IMR-90 (cell line): ENCODE measurements around the gene SLC35F3. TPM values are rescaled to one million over a fixed set of nuclear protein-coding genes. Genes with fewer than 3 reads are reported as not detected.

ENCODE experiments used
- ATAC-seq: fragments of 200-7000 bp; cut with Tn5 transposase; 2 replicates; pipeline ENCODE4 v1.9.1; 2020; ENCODE audit warnings: low read depth, mild to moderate bottlenecking, moderate library complexity
- BruUV-seq: library from RNA; stranded (reverse); fragments of 400-500 nt; replicated peaks from 2 replicates; lab custom pipeline; 2021; lab: Mats Ljungman, UMichigan
- CTCF ChIA-PET: fragments of 300-600 bp; formaldehyde crosslinking; extraction: SDS; loops from one replicate; lab custom pipeline; 2021; ENCODE audit warnings: antibody characterized with exemption; lab: Yijun Ruan, JAX
- POLR2A ChIA-PET: fragments of 300-600 bp; sonication (Branson Sonifier 250); formaldehyde crosslinking; loops from one replicate; lab custom pipeline; 2022; ENCODE audit warnings: antibody characterized with exemption; ENCODE audit not compliant: unreplicated experiment; lab: Charles Lee
- DNase-seq: peaks from one replicate; pipeline ENCODE4 v3.0.0; 2013
- H2AFZ ChIP-seq: replicated peaks from 2 replicates; pipeline ENCODE3; 2013; ENCODE audit warnings: low read length, mild to moderate bottlenecking; ENCODE audit not compliant: poor library complexity
- H2AK5ac ChIP-seq: 2 replicates; pipeline ENCODE4 v1.6.1; 2013; ENCODE audit warnings: low read depth, low read length, inconsistent platforms
- H2AK9ac ChIP-seq: replicated peaks from 2 replicates; pipeline ENCODE3; 2013; ENCODE audit warnings: mild to moderate bottlenecking, low read depth, low read length, moderate library complexity; ENCODE audit not compliant: poor library complexity
- H2BK120ac ChIP-seq: 2 replicates; pipeline ENCODE4 v1.6.1; 2013; ENCODE audit warnings: low read depth, low read length, inconsistent platforms
- H2BK15ac ChIP-seq: 3 replicates; pipeline ENCODE4 v1.6.1; 2013; ENCODE audit warnings: low read depth, low read length, inconsistent platforms
- H2BK20ac ChIP-seq: 2 replicates; pipeline ENCODE4 v1.6.1; 2013; ENCODE audit warnings: low read depth, mild to moderate bottlenecking, inconsistent platforms, low read length, moderate library complexity
- H2BK5ac ChIP-seq: 2 replicates; pipeline ENCODE4 v1.6.1; 2013; ENCODE audit warnings: mild to moderate bottlenecking, low read depth, low read length, inconsistent platforms; ENCODE audit not compliant: poor library complexity, severe bottlenecking
- H3K14ac ChIP-seq: replicated peaks from 2 replicates; pipeline ENCODE4 v1.6.1; 2013; ENCODE audit warnings: low read depth, low read length, inconsistent platforms
- H3K18ac ChIP-seq: 2 replicates; pipeline ENCODE4 v1.6.1; 2013; ENCODE audit warnings: low read depth, low read length, control low read depth
- H3K23ac ChIP-seq: 2 replicates; pipeline ENCODE4 v1.6.1; 2013; ENCODE audit warnings: low read depth, low read length, inconsistent platforms
- H3K27ac ChIP-seq: 2 replicates; pipeline ENCODE4 v1.5.1; 2013; ENCODE audit warnings: mild to moderate bottlenecking, control low read depth, low read length; ENCODE audit not compliant: insufficient read depth
- H3K27me3 ChIP-seq: 2 replicates; pipeline ENCODE4 v1.6.1; 2013; ENCODE audit warnings: low read length; ENCODE audit not compliant: control insufficient read depth, insufficient read depth
- H3K36me3 ChIP-seq: 2 replicates; pipeline ENCODE4 v1.6.1; 2013; ENCODE audit warnings: low read length, mixed read lengths; ENCODE audit not compliant: control insufficient read depth, insufficient read depth
- H3K4ac ChIP-seq: 2 replicates; pipeline ENCODE4 v1.6.1; 2013; ENCODE audit warnings: low read depth, low read length, inconsistent platforms
- H3K4me1 ChIP-seq: 2 replicates; pipeline ENCODE4 v1.6.1; 2013; ENCODE audit warnings: low read length, mixed read lengths; ENCODE audit not compliant: control insufficient read depth, insufficient read depth
- H3K4me2 ChIP-seq: 2 replicates; pipeline ENCODE4 v1.6.1; 2013; ENCODE audit warnings: low read depth, mild to moderate bottlenecking, control low read depth, low read length, moderate library complexity
- H3K4me3 ChIP-seq: 2 replicates; pipeline ENCODE4 v1.5.1; 2013; ENCODE audit warnings: low read depth, mild to moderate bottlenecking, control low read depth, low read length, moderate library complexity; ENCODE audit not compliant: insufficient read depth
- H3K56ac ChIP-seq: 2 replicates; pipeline ENCODE4 v1.6.1; 2013; ENCODE audit warnings: low read length, inconsistent platforms; ENCODE audit not compliant: insufficient read depth; ENCODE audit errors: extremely low read depth
- H3K79me1 ChIP-seq, 2 experiments: 2 replicates each; pipeline ENCODE4 v1.6.1; 2013; ENCODE audit warnings: low read length in 2 of 2, inconsistent platforms in 1 of 2, low read depth in 1 of 2
- H3K9ac ChIP-seq: 2 replicates; pipeline ENCODE4 v1.6.1; 2013; ENCODE audit warnings: low read depth, low read length, control low read depth
- H3K9me1 ChIP-seq: 2 replicates; pipeline ENCODE4 v1.6.1; 2013; ENCODE audit warnings: low read length, inconsistent platforms; ENCODE audit not compliant: insufficient read depth
- H3K9me3 ChIP-seq: 2 replicates; pipeline ENCODE4 v1.6.1; 2013; ENCODE audit warnings: low read length; ENCODE audit not compliant: control insufficient read depth, insufficient read depth
- H4K20me1 ChIP-seq: 2 replicates; pipeline ENCODE4 v1.6.1; 2013; ENCODE audit warnings: low read length, inconsistent platforms; ENCODE audit not compliant: insufficient read depth
- H4K5ac ChIP-seq: 2 replicates; pipeline ENCODE4 v1.6.1; 2013; ENCODE audit warnings: mild to moderate bottlenecking, low read depth, low read length, control low read depth
- H4K8ac ChIP-seq, 2 experiments: 2 replicates each; pipeline ENCODE4 v1.6.1; 2013; ENCODE audit warnings: low read depth in 2 of 2, low read length in 2 of 2, control low read depth in 1 of 2, inconsistent platforms in 1 of 2
- H4K91ac ChIP-seq: 2 replicates; pipeline ENCODE4 v1.6.1; 2013; ENCODE audit warnings: low read depth, low read length, inconsistent platforms; ENCODE audit not compliant: insufficient read depth
- BHLHE40 ChIP-seq: fragments of 150-350 bp; IDR thresholded peaks from 2 replicates; pipeline ENCODE4 v1.6.1; 2016; ENCODE audit warnings: mild to moderate bottlenecking, low read depth, low read length
- CEBPB ChIP-seq: IDR thresholded peaks from 2 replicates; pipeline ENCODE4 v1.6.1; 2012; ENCODE audit warnings: low read depth, low read length, improper control_type of control experiment
- CHD1 ChIP-seq: IDR thresholded peaks from 2 replicates; pipeline ENCODE4 v1.6.1; 2012; ENCODE audit warnings: low read depth, low read length, improper control_type of control experiment
- CTCF ChIP-seq: conservative IDR thresholded peaks from 2 replicates; pipeline ENCODE4 v1.5.1; 2012; ENCODE audit warnings: mild to moderate bottlenecking, low read depth, low read length, improper control_type of control experiment
- FOS ChIP-seq: fragments of 150-350 bp; IDR thresholded peaks from 2 replicates; pipeline ENCODE4 v1.6.1; 2016; ENCODE audit warnings: low read depth, low read length
- MAFK ChIP-seq: IDR thresholded peaks from 2 replicates; pipeline ENCODE4 v1.6.1; 2012; ENCODE audit warnings: low read depth, low read length, improper control_type of control experiment
- MAZ ChIP-seq: IDR thresholded peaks from 2 replicates; pipeline ENCODE4 v1.6.1; 2012; ENCODE audit warnings: low read depth, mild to moderate bottlenecking, low read length, improper control_type of control experiment, moderate library complexity, borderline replicate concordance
- MXI1 ChIP-seq: IDR thresholded peaks from 2 replicates; pipeline ENCODE4 v1.6.1; 2012; ENCODE audit warnings: low read depth, mild to moderate bottlenecking, low read length, moderate library complexity, borderline replicate concordance
- NFE2L2 ChIP-seq: fragments of 150-350 bp; IDR thresholded peaks from 2 replicates; pipeline ENCODE4 v1.6.1; 2016; ENCODE audit warnings: low read depth, mild to moderate bottlenecking, low read length
- POLR2A ChIP-seq: IDR thresholded peaks from 2 replicates; pipeline ENCODE4 v1.6.1; 2012; ENCODE audit warnings: mild to moderate bottlenecking, low read depth, low read length
- RAD21 ChIP-seq: IDR thresholded peaks from 2 replicates; pipeline ENCODE4 v1.6.1; 2012; ENCODE audit warnings: low read length, improper control_type of control experiment
- RCOR1 ChIP-seq: IDR thresholded peaks from 2 replicates; pipeline ENCODE4 v1.6.1; 2012; ENCODE audit warnings: mild to moderate bottlenecking, low read length, improper control_type of control experiment; ENCODE audit not compliant: insufficient replicate concordance
- RFX5 ChIP-seq: IDR thresholded peaks from 2 replicates; pipeline ENCODE4 v1.8.0; 2012; ENCODE audit warnings: low read depth, mild to moderate bottlenecking, low read length, moderate library complexity
- SMC3 ChIP-seq: fragments of 150-350 bp; IDR thresholded peaks from 2 replicates; pipeline ENCODE4 v1.6.1; 2016; ENCODE audit warnings: low read depth, mild to moderate bottlenecking, antibody characterized with exemption, low read length, moderate library complexity
- USF2 ChIP-seq: fragments of 150-350 bp; IDR thresholded peaks from 2 replicates; pipeline ENCODE4 v1.6.1; 2017; ENCODE audit warnings: mild to moderate bottlenecking, antibody characterized with exemption, low read length, low read depth
- dilution Hi-C: fragments of 300-500 bp; cut with HindIII; formaldehyde crosslinking; loops from one replicate; pipeline ENCODE4 v1.14.3; 2018; ENCODE audit warnings: low sequenced_read_pairs; ENCODE audit not compliant: unreplicated experiment
- in situ Hi-C: fragments of 300-500 bp; cut with MboI; formaldehyde crosslinking; loops from 3 replicates; pipeline ENCODE4 v1.14.3; 2019; ENCODE audit warnings: low sequenced_read_pairs, inconsistent platforms, mixed read lengths
- intact Hi-C: fragments of 100-400 bp; cut with micrococcal nuclease; formaldehyde crosslinking; loops from 2 replicates; pipeline ENCODE4 v1.10.0; 2022
- polyA plus RNA-seq, 3 experiments: library from polyadenylated mRNA; depleted of rRNA; stranded (reverse); fragments of >200 nt; gene quantifications; 2 replicates each; pipeline ENCODE4 v1.2.3, GENCODE V29; 2012; ENCODE audit warnings: low replicate concordance in 1 of 3
- total RNA-seq: library from RNA; depleted of rRNA; stranded (reverse); fragments of >200 nt; gene quantifications from 2 replicates; pipeline ENCODE4 v1.2.3, GENCODE V29; 2012
- TF ChIP-seq, protein P1 (sequence below): fragments of 150-350 bp; IDR thresholded peaks from 2 replicates; pipeline ENCODE4 v1.6.1; 2016; ENCODE audit warnings: low read depth, mild to moderate bottlenecking, low read length, moderate library complexity, borderline replicate concordance

Gene SLC35F3
- total and polyA plus RNA-seq, 2 of the 4 experiments (the other 2 are of a cell fraction) = under 0.01 to 0.17 TPM

DNA sequence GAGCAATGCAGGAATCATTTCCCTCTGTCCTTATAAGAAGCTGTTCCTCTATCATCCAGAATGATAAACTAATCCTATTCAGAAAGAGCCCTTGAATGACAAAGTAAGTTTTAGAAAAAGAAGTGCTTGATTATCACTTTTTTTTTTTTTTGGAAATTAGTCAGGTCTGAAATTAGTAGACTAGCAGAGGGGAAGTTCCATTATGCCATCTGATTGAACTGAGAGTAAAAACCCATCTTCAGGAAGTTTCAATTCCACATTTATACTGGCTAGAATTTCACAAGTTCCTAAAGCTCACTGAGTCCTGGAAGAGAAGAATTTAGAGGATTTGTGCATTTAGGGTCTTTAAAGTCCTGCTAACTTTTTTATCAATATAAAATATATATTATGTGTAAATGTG lies 340.0 kb downstream of the SLC35F3 start:
- H3K23ac ChIP-seq = no peak overlapping the region
- H2BK20ac ChIP-seq = no peak overlapping the region
- DNase-seq (no peak), ATAC-seq (no peak)
- POLR2A ChIA-PET = no interaction called here
- intact Hi-C loops = no loop called here
- no peaks in the 10 kb centered on the region for H3K79me1 ChIP-seq
- no peak overlapping the region for H3K18ac ChIP-seq
- H3K27me3 ChIP-seq = no peaks in the 10 kb centered on the region
- H2BK5ac ChIP-seq = no peak overlapping the region
- H3K9ac ChIP-seq = no peak overlapping the region
- no peak overlapping the region for H3K4me2 ChIP-seq
- no peaks in the 10 kb centered on the region for H3K4me1 ChIP-seq
- no peak overlapping the region for H3K56ac ChIP-seq
- CTCF ChIA-PET = no interaction called here
- no peak overlapping the region for H4K91ac ChIP-seq
- TF ChIP-seq CHD1 (no peak), RFX5 (no peak), FOS (no peak), MAZ (no peak), POLR2A (no peak), SMC3 (no peak), USF2 (no peak), MXI1 (no peak), RAD21 (no peak), BHLHE40 (no peak), RCOR1 (no peak), MAFK (no peak), CTCF (no peak), NFE2L2 (no peak), CEBPB (no peak)
- TF ChIP-seq, protein P1, sequence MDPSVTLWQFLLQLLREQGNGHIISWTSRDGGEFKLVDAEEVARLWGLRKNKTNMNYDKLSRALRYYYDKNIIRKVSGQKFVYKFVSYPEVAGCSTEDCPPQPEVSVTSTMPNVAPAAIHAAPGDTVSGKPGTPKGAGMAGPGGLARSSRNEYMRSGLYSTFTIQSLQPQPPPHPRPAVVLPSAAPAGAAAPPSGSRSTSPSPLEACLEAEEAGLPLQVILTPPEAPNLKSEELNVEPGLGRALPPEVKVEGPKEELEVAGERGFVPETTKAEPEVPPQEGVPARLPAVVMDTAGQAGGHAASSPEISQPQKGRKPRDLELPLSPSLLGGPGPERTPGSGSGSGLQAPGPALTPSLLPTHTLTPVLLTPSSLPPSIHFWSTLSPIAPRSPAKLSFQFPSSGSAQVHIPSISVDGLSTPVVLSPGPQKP = no peak
- H4K8ac ChIP-seq = no peak overlapping the region
- no peaks in the 10 kb centered on the region for H4K20me1 ChIP-seq
- in situ Hi-C loops = no loop called here
- no peak overlapping the region for H2AK5ac ChIP-seq
- no peak overlapping the region for H2BK15ac ChIP-seq
- H3K4ac ChIP-seq = no peak overlapping the region
- no peaks in the 10 kb centered on the region for H3K36me3 ChIP-seq
- no peak overlapping the region for H2AFZ ChIP-seq
- no peak overlapping the region for H4K5ac ChIP-seq
- H3K14ac ChIP-seq = no peak overlapping the region
- H2BK120ac ChIP-seq = no peak overlapping the region
- no peak overlapping the region for H3K4me3 ChIP-seq
- dilution Hi-C loops = no loop called here
- no peak overlapping the region for H3K27ac ChIP-seq
- no TSS peak for BruUV-seq
- peaks cover 6% of the 10 kb centered on the region; the same call in 1 of the 2 replicates for H3K9me3 ChIP-seq
- H2AK9ac ChIP-seq = no peak overlapping the region
- no peaks in the 10 kb centered on the region for H3K9me1 ChIP-seq
